ENCODE measurements around the gene GRPEL2. TPM values are rescaled to one million over a fixed set of nuclear protein-coding genes. Genes with fewer than 3 reads are reported as not detected.

Gene GRPEL2
- total and polyA plus RNA-seq, 2 donors (not counting 3 experiments of a cell fraction or from before 2014, with no cell fraction given) = 7.6 to 32.5 TPM

- POLR2A ChIA-PET = no interaction called here
- intact Hi-C loops (cut with micrococcal nuclease) = no loop called here
- dilution Hi-C loops (cut with MboI; ENCODE audit: extremely low pct_ligation_motif_present, low sequenced_read_pairs) = no loop called here
These were observed 17.2 kb downstream of the GRPEL2 start for GRCh38 chr5:149362541-149362940.

More at GRCh38 chr5:149362541-149362940, 17.2 kb downstream of the GRPEL2 start:
- no peak overlapping the region for H3K4me2 ChIP-seq (ENCODE audit: insufficient read depth, low read length)
- H4K20me1 ChIP-seq (replicated peaks; ENCODE audit: control insufficient read depth, extremely low read depth, insufficient read depth, low read length) = no peaks in the 10 kb centered on the region
- no peaks in the 10 kb centered on the region for H3K27me3 ChIP-seq (ENCODE audit: control insufficient read depth in 2 of 2, insufficient read depth in 2 of 2, low read length in 2 of 2)
- no peaks in the 10 kb centered on the region for H3K79me2 ChIP-seq (ENCODE audit: control insufficient read depth, insufficient read depth, low read length)
- H3K9ac ChIP-seq (replicated peaks; ENCODE audit: extremely low read depth, insufficient read depth, low read length) = no peak overlapping the region
- no peaks in the 10 kb centered on the region for H3K36me3 ChIP-seq (ENCODE audit: control insufficient read depth in 2 of 2, extremely low read depth in 1 of 2, insufficient read depth in 2 of 2, low read length in 2 of 2)
- no TSS peak for BruUV-seq (replicated peaks)
- CTCF ChIA-PET = interaction anchor here (1.5 kb wide), 1 partner anchor 9 kb away, joined by 9 read pairs; no protein-coding TSS in a partner anchor
- TF ChIP-seq MYC (IDR thresholded peaks at IDR 0.05; ENCODE audit: low read depth, low read length) (no peak), POLR2AphosphoS5 (IDR thresholded peaks at IDR 0.05; ENCODE audit: insufficient read depth, low read depth, low read length) (no peak), POLR2A (IDR thresholded peaks at IDR 0.05; ENCODE audit: low read depth, low read length) (no peak), EZH2 (IDR thresholded peaks at IDR 0.05; ENCODE audit: borderline replicate concordance, low read depth, low read length, severe bottlenecking) (no peak), GATA2 (IDR thresholded peaks at IDR 0.05; ENCODE audit: insufficient read depth, insufficient read length, low read depth, low read length) (no peak), FOS (IDR thresholded peaks at IDR 0.05; ENCODE audit: borderline replicate concordance, insufficient read depth, low read length) (no peak), JUN (IDR thresholded peaks at IDR 0.05; ENCODE audit: borderline replicate concordance, insufficient read depth, insufficient read length, low read depth) (no peak), MAX (IDR thresholded peaks at IDR 0.05; ENCODE audit: insufficient read depth, insufficient read length) (no peak), CTCF (IDR thresholded peaks at IDR 0.05; ENCODE audit: extremely low read depth in 1 of 2, insufficient read depth in 1 of 2, low read depth in 1 of 2, low read length in 2 of 2) (no peak)
- no peaks in the 10 kb centered on the region for H3K9me1 ChIP-seq (replicated peaks; ENCODE audit: control insufficient read depth, extremely low read depth, insufficient read depth, low read length)
- H2AFZ ChIP-seq (ENCODE audit: low read depth, low read length) = no peak overlapping the region
- no peak overlapping the region for H3K27ac ChIP-seq (ENCODE audit: insufficient read depth, low read depth, low read length)
- no peaks in the 10 kb centered on the region for H3K9me3 ChIP-seq (replicated peaks; ENCODE audit: control insufficient read depth, insufficient read depth, low read length)
- peaks cover under 1% of the 10 kb centered on the region for H3K4me1 ChIP-seq (ENCODE audit: control insufficient read depth, extremely low read depth, insufficient read depth, low read length)
- no peak for FAIRE-seq
- no peak for DNase-seq (ENCODE audit: low read depth, low spot score)
- no peak overlapping the region for H3K4me3 ChIP-seq (replicated peaks in 1 of 3; ENCODE audit: insufficient read depth in 1 of 3, low read depth in 1 of 3, low read length in 3 of 3)
